ENCODE data around the gene NPTX2.
A peak's percentile ranks its signal among the peaks of the same experiment; 100 is the strongest.
"Not testable (repeated sequence)": the region's sequence is repeated elsewhere in the genome, so short reads cannot be mapped to it uniquely, and the experiment has no call there.

NPTX2 gene, protein sequence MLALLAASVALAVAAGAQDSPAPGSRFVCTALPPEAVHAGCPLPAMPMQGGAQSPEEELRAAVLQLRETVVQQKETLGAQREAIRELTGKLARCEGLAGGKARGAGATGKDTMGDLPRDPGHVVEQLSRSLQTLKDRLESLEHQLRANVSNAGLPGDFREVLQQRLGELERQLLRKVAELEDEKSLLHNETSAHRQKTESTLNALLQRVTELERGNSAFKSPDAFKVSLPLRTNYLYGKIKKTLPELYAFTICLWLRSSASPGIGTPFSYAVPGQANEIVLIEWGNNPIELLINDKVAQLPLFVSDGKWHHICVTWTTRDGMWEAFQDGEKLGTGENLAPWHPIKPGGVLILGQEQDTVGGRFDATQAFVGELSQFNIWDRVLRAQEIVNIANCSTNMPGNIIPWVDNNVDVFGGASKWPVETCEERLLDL

GRCh38 chr7:98617051-98617959, at the start of gene NPTX2:
TSS of gene NPTX2 (plus strand) at chr7:98617285. CDS start at chr7:98617462, 177 bp downstream.
- DNase-seq, result peak; percentile 12

- DNase-seq, result no peak
These were observed 49.1 kb upstream of the NPTX2 start for GRCh38 chr7:98567991-98568390.

DNA sequence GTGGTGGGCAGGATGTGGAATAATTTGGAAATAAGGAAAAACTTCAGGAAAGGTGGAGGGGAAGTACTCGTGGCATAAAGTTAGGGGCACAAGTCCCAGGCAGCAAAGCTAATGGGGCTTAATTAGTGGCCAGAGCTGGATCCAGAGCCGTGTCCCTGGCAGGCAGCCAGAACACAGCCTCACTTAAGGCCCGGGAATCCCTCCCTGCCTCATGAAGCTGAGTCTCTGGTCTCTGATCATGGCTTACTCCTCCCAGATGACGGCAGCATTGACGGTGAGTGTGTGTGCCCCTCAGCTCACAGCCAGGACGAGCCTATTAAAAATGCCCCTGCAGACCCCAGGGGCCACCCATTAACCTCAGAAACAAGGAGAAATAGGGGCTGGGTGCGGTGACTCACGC, 48.2 kb upstream of the NPTX2 start:
- no peak for DNase-seq

- no peak for DNase-seq
These were observed 47.3 kb upstream of the NPTX2 start for GRCh38 chr7:98569691-98570337.

DNA sequence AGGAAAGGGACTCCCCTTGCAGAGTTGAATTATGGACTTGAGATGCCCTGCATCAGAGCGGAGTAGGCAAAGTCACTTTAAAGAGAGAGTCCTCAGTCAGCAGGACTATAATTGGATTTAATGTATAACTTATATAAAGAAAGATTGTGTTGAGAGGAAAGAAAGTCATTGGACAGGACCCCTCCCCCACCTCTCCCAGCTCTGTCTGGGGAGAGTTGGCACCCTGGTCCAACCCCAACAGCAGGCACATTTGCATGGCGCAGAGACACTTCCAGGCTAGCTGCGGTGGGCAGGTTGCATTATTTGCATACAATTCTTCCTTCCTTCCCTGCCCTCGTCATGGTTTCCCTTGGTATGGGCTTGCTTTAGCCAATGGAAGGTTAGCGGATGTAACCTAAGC, 46.1 kb upstream of the NPTX2 start:
- DNase-seq, result no peak

DNA sequence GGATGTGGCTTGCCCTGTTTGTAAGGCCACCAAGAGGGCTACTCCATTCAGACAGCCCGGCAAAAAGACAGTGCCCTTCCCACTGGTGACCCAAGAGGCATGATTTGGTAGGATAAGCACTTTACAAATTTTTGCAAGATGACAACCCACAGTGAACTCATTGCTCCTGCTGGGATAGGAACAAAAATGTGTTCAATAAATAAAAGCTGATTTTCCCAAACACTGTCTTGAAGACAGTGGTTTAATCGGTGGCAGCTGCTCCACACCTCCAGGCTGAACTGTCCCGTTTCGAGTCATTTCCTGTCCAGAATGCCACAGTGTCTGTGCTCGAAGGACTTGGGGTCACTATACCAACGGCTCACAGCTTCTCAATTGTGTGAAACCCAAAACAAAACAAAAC, 45.1 kb upstream of the NPTX2 start:
- no peak for DNase-seq

DNA sequence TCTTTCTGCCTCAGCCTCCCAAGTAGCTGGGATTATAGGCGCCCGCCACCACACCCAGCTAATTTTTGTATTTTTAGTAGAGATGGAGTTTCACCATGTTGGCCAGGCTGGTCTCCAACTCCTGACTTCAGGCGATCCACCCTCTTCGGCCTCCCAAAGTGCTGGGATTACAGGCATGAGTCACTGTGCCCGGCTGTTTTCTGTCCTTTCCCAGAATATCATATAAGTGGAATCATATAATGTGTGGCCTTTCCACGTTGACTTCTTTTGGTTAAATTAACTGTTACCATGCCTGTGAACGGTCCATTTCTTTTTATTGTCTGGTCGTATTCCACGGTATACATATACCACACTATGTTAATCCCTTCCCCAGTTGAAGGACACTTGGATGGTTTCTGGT, 44.4 kb upstream of the NPTX2 start:
- DNase-seq, result not testable (repeated sequence)

GRCh38 chr7:98573816-98574215, 43.3 kb upstream of the NPTX2 start:
- DNase-seq, result no peak

- DNase-seq, result no peak
These were observed 41.2 kb upstream of the NPTX2 start for GRCh38 chr7:98575878-98576277.

DNA sequence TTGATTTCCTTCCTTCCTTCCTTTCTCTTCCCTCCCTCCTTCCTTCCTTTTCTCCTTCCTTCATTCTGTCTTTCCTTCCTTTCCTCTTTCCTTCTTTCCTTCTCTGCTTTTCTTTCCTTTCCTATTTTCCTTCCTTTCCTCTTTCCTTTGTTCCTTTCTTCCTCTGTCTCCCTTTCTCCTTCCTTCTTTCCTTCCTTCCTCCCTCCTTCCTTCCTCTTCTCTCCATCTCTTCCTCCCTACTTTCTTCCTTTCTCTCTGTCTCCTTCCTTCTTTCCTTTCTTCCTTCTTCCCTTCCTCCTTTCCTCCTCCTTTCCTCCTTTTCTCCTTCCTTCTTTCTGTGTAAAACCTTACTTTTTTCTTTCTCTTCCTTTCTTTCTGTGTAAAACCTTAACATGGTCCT, 32.3 kb upstream of the NPTX2 start:
- no peak for DNase-seq

GRCh38 chr7:98591926-98592325, 25.2 kb upstream of the NPTX2 start:
- DNase-seq, result no peak

DNA sequence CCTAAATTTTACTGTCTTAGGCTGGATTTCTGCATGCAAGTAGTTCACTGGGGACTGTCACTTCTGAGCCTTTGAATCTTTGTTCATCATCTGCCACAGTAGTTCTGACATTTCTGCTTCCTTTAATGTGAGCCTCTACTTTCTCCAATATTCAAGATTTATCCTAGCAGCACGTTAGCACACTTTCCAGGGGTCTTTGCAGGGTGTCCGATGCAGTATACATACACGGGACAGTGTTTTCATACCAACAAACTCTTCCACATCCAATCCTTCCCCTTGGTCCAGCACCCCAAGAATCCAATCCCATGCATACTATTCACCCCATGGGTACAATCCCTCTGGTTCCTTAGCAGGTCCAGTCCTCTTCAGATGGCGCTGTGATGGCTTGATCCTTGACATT, 22.7 kb upstream of the NPTX2 start:
- DNase-seq, result no peak

DNA sequence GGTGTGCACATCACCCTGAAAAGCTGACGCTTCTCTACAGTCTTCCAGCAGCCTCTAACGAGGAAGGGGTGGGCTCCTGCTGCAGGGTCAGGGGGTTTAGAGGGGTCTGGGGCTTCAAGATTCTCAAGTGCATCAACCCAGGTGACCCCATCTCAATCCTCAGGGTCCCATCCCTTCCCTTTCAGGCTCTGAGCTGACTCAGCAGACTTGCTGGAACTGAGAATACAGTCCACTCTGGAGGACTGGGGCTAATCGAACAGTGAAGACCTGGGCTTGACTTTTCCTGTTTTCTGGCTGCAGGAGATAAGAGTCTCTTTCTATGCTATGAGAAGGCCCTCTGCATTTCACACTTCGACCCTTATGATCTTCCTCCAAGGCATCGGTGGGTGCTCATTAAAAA, 22.3 kb upstream of the NPTX2 start:
- DNase-seq, result no peak

GRCh38 chr7:98598846-98599615, 18.1 kb upstream of the NPTX2 start:
- no peak for DNase-seq

- DNase-seq, result no peak
These were observed 17.2 kb upstream of the NPTX2 start for GRCh38 chr7:98599886-98600285.

DNA sequence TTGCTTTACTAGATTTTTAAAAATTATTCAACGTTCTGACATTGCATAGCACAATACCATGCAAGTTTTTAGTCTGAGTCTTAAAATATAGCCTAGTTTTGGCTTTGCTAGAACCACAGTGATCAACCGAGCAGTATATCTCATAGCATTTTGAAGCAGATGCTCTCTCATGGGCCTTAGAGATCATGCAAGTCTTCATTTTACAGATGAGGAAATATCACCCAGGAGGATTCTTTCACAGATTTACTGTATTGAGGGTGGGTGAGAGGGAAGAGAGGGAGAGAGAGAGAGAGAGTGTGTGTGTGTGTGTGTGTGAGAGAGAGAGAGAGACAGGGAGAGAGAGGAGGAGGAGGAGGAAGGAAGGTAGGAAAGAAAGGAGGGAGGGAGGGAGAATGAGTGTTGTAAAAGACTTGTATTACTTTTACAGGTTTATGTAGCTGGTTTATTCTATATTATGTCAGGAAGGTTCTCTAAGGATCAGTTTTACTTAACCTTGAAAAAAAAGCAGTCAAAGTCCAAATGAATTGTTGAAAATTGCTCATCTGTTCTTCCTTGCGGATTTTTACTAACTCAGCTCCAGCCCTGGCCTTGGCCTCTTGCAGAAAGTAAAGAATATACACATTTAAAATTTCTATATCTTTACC, 14.2 kb upstream of the NPTX2 start:
- no peak for DNase-seq

GRCh38 chr7:98603399-98603788, 13.7 kb upstream of the NPTX2 start:
- DNase-seq, result no peak

- DNase-seq, result no peak
These were observed 3.3 kb upstream of the NPTX2 start for GRCh38 chr7:98613601-98614425.

GRCh38 chr7:98616381-98617050, 569 bp upstream of the NPTX2 start:
- DNase-seq, result no peak

- no peak for DNase-seq
These were observed 904 bp downstream of the NPTX2 start for GRCh38 chr7:98617960-98618418.

DNA sequence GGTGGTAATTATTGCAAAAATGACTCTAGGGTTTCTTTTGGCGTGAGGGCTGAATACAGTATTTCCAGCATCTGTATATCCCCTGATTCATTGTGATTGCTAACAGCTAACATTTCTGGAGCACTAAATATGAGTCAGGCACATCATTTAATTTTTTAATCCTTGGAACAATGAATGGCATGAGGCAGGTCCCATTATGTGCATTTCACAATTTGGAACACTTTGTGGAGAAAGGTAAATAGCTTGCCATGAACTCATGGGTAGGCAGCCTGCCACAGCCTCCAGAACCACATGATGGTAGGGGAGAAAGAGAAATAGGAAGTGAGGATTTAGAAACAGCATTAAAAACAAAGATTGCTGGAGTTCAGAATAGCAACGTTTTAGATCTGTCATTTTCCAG, 1.7 kb downstream of the NPTX2 start:
- DNase-seq, result no peak
